Measurements from ENCODE around the gene HDAC4. TPM values are rescaled to one million over a fixed set of nuclear protein-coding genes. Genes with fewer than 3 reads are reported as not detected.

HDAC4 gene
- total and polyA plus RNA-seq, 2 of the 4 experiments (the other 2 are of a cell fraction): 4.1 to 7.2 TPM

DNA sequence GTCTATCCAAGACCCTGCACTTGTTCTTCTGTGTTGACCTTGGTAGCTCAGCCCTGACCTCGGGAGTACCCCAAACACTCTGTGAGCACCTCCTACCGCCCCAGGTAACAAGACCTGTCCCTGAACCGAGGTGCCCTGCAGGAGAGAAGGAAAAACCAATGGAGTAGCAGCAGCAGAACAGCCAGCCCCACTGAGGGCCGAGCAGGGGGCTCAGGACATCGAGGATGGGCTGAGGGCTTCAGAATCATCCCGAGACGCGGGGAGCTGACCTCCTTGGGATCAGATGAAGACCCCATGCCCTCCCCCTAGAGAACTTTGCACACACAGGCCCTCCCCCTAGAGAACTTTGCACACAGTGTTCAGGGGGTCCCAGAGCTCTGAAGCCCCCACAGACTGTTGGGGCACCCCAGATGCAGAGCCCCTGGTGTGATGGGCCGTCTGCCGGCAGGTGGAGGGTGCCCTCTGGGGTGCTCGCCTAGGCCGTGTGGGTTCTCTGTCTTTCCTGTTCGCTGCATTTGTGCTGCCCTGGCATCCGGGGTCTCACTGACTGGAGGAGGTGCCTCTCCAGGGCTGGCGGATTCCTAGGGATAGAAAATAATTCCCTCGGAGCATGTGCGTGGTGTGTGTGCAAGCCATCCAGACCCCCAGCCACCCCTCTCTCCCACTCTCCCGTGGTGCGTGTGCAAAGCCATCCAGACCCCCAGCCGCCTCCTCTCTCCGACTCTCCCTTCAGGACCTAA lies 363.8 kb downstream of the HDAC4 start:
- Histone ChIP-seq H3K36me3 (ENCODE audit: control insufficient read depth, insufficient read depth, low read length) (no peaks in the 10 kb centered on the region), H2BK120ac (ENCODE audit: low read depth, low read length) (no peak overlapping the region), H3K9me3 (ENCODE audit: control insufficient read depth, insufficient read depth, low read length) (no peaks in the 10 kb centered on the region), H4K5ac (ENCODE audit: low read depth, low read length) (no peak overlapping the region), H3K14ac (replicated peaks; ENCODE audit: low read depth, low read length) (no peak overlapping the region), H4K20me1 (ENCODE audit: insufficient read depth, low read length) (no peaks in the 10 kb centered on the region), H3K27me3 (ENCODE audit: control insufficient read depth, insufficient read depth, low read length) (peaks cover 14% of the 10 kb centered on the region), H4K8ac (ENCODE audit: low read depth in 2 of 2, low read length in 2 of 2) (no peak overlapping the region), H2BK5ac (ENCODE audit: low read depth, low read length, poor library complexity, severe bottlenecking) (no peak overlapping the region), H2BK15ac (ENCODE audit: low read depth, low read length) (no peak overlapping the region), H3K4ac (ENCODE audit: low read depth, low read length) (no peak overlapping the region), H3K4me2 (ENCODE audit: low read depth, low read length) (no peak overlapping the region), H3K56ac (ENCODE audit: extremely low read depth, insufficient read depth, low read length) (no peak overlapping the region), H3K9ac (ENCODE audit: low read depth, low read length) (no peak overlapping the region), H2AK9ac (replicated peaks; ENCODE audit: low read depth, low read length, poor library complexity) (no peak overlapping the region), H3K4me1 (ENCODE audit: control insufficient read depth, insufficient read depth, low read length) (no peaks in the 10 kb centered on the region), H4K91ac (ENCODE audit: insufficient read depth, low read depth, low read length) (no peak overlapping the region), H3K18ac (ENCODE audit: low read depth, low read length) (no peak overlapping the region), H3K4me3 (ENCODE audit: insufficient read depth, low read depth, low read length) (no peak overlapping the region), H2AK5ac (ENCODE audit: low read depth, low read length) (no peak overlapping the region), H3K79me1 (ENCODE audit: low read depth in 1 of 2, low read length in 2 of 2) (no peaks in the 10 kb centered on the region), H2BK20ac (ENCODE audit: low read depth, low read length) (no peak overlapping the region), H3K9me1 (ENCODE audit: insufficient read depth, low read length) (no peaks in the 10 kb centered on the region), H2AFZ (replicated peaks; ENCODE audit: low read length, poor library complexity) (no peak overlapping the region), H3K23ac (ENCODE audit: low read depth, low read length) (no peak overlapping the region), H3K27ac (ENCODE audit: insufficient read depth, low read length) (no peak overlapping the region)
- ChIA-PET POLR2A (ENCODE audit: unreplicated experiment) (no interaction called here), CTCF (no interaction called here)
- TF ChIP-seq RFX5 (IDR thresholded peaks at IDR 0.05; ENCODE audit: low read depth, low read length) (no peak), RAD21 (IDR thresholded peaks at IDR 0.05; ENCODE audit: low read length) (no peak), BHLHE40 (IDR thresholded peaks at IDR 0.05; ENCODE audit: low read depth, low read length) (no peak), CEBPB (IDR thresholded peaks at IDR 0.05; ENCODE audit: low read depth, low read length) (no peak), MXI1 (IDR thresholded peaks at IDR 0.05; ENCODE audit: borderline replicate concordance, low read depth, low read length) (no peak), MAFK (IDR thresholded peaks at IDR 0.05; ENCODE audit: low read depth, low read length) (no peak), POLR2A (IDR thresholded peaks at IDR 0.05; ENCODE audit: low read depth, low read length) (no peak), FOS (IDR thresholded peaks at IDR 0.05; ENCODE audit: low read depth, low read length) (no peak), USF2 (IDR thresholded peaks at IDR 0.05; ENCODE audit: low read depth, low read length) (no peak), NFE2L2 (IDR thresholded peaks at IDR 0.05; ENCODE audit: low read depth, low read length) (no peak), RCOR1 (IDR thresholded peaks at IDR 0.05; ENCODE audit: insufficient replicate concordance, low read length) (no peak), SMC3 (IDR thresholded peaks at IDR 0.05; ENCODE audit: low read depth, low read length) (no peak), MAZ (IDR thresholded peaks at IDR 0.05; ENCODE audit: borderline replicate concordance, low read depth, low read length) (no peak)
- TF ChIP-seq, protein P1, sequence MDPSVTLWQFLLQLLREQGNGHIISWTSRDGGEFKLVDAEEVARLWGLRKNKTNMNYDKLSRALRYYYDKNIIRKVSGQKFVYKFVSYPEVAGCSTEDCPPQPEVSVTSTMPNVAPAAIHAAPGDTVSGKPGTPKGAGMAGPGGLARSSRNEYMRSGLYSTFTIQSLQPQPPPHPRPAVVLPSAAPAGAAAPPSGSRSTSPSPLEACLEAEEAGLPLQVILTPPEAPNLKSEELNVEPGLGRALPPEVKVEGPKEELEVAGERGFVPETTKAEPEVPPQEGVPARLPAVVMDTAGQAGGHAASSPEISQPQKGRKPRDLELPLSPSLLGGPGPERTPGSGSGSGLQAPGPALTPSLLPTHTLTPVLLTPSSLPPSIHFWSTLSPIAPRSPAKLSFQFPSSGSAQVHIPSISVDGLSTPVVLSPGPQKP (IDR thresholded peaks at IDR 0.05; ENCODE audit: borderline replicate concordance, low read depth, low read length): no peak
- TF ChIP-seq, protein P2, sequence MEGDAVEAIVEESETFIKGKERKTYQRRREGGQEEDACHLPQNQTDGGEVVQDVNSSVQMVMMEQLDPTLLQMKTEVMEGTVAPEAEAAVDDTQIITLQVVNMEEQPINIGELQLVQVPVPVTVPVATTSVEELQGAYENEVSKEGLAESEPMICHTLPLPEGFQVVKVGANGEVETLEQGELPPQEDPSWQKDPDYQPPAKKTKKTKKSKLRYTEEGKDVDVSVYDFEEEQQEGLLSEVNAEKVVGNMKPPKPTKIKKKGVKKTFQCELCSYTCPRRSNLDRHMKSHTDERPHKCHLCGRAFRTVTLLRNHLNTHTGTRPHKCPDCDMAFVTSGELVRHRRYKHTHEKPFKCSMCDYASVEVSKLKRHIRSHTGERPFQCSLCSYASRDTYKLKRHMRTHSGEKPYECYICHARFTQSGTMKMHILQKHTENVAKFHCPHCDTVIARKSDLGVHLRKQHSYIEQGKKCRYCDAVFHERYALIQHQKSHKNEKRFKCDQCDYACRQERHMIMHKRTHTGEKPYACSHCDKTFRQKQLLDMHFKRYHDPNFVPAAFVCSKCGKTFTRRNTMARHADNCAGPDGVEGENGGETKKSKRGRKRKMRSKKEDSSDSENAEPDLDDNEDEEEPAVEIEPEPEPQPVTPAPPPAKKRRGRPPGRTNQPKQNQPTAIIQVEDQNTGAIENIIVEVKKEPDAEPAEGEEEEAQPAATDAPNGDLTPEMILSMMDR (conservative IDR thresholded peaks at IDR 0.05; ENCODE audit: low read depth, low read length): no peak
- 75% methylated on average over 4 of the region's 21 CpGs; no CpG with 5 or more reads in 1 of the 2 experiments for WGBS, 2 experiments (ENCODE audit: extremely low coverage in 2 of 2, insufficient read length in 1 of 2)
- dilution Hi-C loops (cut with HindIII; ENCODE audit: low sequenced_read_pairs, unreplicated experiment): no loop called here
- no peak for ATAC-seq (ENCODE audit: low read depth)
- in situ Hi-C loops (cut with MboI; ENCODE audit: low sequenced_read_pairs): loop anchor here (25.0 kb wide), 1 partner anchor 1100 kb away; the partner anchor contains the start of genes COPS9 and OTOS
- intact Hi-C loops (cut with micrococcal nuclease): loop anchor here (10.0 kb wide), 2 partner anchors 368 to 848 kb away; partner anchors contain the start of gene HDAC4
- DNase-seq: no peak
- no TSS peak for BruUV-seq (replicated peaks)

All from IMR-90 (cell line).